Activated naive CD8-positive, alpha-beta T cell treated with anti-CD3 and anti-CD28 coated beads, Interleukin-2, amount 50 U/mL, for 16 hours (primary cell): ENCODE data around the gene EFHD1.
A peak's percentile ranks its signal among the peaks of the same experiment; 100 is the strongest.
"Not testable (repeated sequence)": the region's sequence is repeated elsewhere in the genome, so short reads cannot be mapped to it uniquely, and the experiment has no call there.

ENCODE experiments used
- DNase-seq: peaks from one replicate; pipeline ENCODE4 v3.0.0-alpha.2; 2020; ENCODE audit warnings: low read depth, low spot score

EFHD1 gene

GRCh38 chr2:232689152-232689910 lies 55.9 kb downstream of the EFHD1 start:
- no peak for DNase-seq

DNA sequence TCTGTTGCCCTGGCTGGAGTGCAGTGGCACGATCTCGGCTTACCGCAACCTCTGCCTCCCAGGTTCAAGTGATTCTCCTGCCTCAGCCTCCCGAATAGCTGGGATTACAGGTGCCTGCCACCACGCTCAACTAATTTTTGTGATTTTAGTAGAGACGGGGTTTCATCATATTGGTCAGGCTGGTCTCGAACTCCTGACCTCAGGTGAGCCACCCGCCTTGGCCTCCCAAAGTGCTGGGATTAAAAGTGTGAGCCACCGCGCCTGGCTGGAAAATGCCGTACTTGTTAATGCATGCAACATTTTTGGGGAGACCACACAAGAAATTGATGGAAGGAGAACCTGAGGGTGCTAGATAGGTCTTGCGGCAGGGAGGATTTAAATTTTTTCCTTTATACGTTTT lies 57.7 kb downstream of the EFHD1 start:
- not testable (repeated sequence) for DNase-seq

DNA sequence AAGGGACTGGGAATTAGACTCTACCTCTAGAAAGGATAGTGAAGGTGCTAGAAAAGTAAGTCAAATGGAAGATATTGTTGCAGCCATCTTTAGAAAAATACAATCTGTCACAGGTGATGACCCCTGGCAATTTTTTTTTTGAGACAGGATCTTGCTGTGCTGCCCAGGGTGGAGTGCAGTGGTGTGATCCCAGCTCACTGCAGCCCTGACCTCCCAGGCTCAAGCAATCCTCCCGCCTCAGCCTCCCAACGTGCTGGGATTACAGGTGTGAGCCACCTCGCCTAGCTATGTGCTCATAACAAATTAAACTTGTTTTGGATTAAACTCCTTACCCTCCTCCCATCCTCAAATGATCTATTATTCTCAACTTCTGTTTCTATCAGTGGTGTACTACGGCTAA lies 59.9 kb downstream of the EFHD1 start:
- DNase-seq: no peak

GRCh38 chr2:232696609-232697058 lies 63.2 kb downstream of the EFHD1 start:
- no peak for DNase-seq

DNA sequence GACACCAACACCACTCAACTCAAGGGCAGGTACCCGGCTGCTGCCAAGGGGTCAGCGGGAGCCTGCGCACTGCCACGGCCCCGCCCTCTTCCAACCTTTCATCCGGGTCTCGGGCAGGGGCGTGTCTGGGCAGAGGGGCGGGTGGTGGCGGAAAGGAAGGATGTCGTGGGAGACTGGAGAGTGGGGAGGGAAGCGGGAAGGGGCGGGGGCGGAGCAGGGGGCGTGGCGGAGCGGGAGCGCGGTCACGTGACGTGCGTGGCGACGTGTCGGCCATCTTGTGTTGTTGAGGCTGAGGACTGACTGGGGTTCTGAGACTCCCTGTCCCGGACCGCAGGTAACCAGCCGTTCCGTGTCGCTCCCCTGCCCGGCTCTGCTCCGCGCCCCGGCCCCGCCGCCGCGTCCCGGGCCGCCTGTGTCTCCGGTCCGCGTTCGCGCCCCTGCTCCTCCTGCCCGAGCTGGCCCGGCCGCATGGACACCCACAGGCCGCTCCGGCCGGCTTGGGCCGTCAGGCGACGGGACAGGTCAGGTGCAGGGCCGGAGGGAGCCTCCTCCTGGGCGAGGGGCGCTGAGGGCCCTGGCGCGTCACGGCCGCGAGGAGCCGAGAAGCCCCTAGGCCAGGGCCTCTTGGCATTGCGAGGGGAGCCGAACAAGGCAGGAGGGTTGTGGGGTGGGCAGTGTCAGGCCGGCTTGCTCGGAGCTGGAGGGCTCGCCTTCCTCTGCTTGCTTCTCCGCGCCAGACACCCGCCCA lies 63.8 kb downstream of the EFHD1 start, which contains the start of gene GIGYF2:
TSS of gene GIGYF2 (plus strand) at position 273 of the 748 bp plus-strand sequence. CDS start 37,867 bp downstream, outside the sequence.
- peak; percentile 91 for DNase-seq

DNA sequence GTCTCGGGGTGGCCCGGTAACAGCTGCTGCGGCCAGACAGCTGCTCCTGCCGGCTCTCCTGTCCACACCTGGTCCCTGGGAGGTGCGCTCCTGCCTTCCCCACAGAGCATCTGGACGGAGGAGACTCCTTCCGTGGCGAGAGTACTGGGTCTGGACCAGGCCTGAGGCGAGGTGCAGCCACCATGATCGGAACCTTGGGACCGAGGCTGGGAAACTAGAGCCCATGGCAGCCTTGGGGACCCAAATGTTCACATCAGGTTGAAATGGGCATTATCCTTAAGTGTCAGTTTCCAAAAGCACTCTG lies 64.4 kb downstream of the EFHD1 start:
- DNase-seq: no peak

DNA sequence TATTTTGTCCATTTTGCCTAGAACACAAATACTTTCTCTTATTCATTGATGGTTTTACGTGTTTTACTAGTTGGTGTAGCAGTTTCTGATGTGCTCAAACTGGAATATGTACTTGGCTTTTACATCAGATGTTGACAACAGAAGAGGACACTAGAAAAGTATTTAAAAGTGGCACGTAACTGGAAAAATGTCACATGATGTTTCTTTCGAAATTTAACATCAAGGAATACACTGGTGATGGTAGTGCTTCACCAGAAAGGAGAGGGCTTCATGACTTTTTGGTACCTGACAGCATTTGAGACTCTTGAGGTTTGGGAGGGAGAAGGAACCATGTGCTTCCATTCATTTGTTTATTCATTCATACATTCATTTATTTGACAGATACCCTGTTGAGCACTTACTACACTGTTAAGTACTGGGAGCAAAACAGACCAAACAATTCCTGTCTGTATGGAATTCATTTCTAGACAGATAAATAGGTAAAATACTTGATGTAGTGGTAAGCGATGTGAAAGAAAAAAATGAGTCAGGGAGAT lies 65.2 kb downstream of the EFHD1 start:
- DNase-seq: no peak

DNA sequence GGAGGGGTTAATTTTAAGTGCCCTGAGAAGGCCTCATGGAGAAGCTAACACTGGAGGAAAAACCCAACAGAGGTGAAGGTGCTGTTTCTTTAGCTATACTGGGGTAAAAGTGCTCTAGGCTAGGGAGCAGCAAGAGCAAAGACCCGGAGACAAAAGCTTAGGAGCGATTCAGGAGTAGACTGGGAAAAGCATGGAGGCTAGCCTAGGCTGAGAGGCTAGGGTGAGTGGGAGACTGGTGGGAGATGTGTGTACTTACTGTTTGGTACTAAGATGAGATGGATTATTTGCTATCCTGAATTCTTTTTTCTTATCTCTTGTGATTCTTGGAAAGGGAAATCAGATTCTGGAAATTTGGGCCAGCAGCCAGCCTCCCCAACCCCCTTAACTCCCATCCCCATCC lies 65.7 kb downstream of the EFHD1 start:
- DNase-seq: no peak

DNA sequence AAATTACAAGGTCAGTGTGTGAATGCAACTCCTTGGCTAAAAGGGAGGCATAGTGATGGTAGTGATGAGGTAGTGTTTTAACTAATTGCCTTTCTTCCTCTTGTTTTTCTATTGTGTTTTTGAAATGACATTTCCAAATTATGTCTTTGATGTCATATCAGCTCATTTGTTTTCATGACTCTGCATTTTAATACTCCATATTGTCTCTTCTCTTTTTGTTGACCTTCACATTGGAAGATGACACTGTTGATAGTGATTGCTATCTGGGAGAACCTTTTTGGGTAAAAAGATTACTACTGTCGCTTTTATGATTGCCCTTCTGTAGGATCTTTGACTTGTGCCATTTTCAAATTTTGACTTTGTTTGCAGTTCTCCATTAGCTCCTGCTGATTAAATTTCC lies 66.8 kb downstream of the EFHD1 start:
- DNase-seq: no peak

- no peak for DNase-seq
Observed at GRCh38 chr2:232707076-232707475, 73.7 kb downstream of the EFHD1 start.

DNA sequence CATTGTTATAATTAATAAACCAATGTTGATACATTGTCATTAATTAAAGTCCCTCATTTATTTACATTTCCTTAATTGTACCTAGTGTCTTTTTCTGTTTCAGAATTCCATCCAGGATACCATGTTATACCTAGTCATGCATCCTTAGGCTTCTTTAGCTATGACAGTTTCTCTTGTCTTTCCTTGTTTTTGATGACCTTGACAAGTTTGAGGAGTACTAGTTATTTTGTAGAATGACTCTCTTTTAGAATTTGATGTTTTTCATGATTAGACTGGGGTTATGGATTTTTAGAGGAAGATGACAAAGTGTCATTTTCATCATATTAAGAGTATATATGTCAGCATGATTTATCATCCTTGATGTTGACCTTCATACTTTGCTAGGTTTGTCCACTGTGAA lies 80.1 kb downstream of the EFHD1 start:
- no peak for DNase-seq

DNA sequence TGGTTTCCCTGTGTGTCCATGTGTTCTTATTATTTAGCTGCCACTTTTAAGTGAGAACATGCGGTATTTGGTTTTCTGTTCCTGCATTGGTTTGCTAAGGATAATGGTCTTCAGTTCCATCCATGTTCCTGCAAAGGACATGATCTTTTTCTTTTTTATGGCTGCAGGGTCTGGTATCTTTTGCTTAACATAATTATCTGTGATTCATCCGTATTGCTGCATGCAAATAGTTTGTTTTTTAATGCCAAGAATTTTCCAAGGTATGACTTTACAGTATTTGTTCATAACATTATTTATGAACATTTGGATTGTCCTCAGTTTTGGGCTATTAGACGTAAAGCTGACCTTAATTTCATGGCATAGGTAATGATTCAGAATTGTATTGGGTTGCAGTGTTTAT lies 81.6 kb downstream of the EFHD1 start:
- DNase-seq: no peak

DNA sequence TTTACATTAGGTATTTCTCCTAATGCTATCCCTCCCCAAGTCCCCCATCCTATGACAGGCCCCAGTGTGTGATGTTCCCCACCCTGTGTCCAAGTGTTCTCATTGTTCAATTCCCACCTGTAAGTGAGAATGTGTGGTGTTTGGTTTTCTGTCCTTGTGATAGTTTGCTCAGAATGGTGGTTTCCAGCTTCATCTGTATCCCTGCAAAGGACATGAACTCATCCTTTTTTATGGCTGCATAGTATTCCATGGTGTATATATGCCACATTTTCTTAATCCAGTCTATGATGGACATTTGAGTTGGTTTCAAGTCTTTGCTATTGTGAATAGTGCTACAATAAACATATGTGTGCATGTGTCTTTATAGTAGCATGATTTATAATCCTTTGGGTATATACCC lies 86.7 kb downstream of the EFHD1 start:
- not testable (repeated sequence) for DNase-seq

DNA sequence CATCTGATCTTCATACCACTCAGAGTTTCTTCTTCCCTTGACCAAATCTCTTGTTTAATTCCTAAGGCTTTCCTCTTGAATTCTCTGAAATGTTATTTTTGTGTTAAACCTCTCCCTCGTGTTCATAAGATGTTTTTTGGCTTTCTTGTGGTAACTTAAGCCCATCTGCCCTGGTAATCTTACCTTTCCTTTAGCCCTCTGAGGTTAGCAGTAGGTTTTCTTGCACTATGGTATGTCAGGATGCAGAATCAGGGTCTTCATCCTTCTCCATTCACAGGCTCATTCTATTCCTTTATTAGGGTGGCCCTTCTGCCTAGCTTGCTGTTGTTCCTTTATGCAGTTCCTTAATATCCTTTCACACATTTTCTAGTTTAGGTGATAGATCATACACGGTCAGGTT lies 87.9 kb downstream of the EFHD1 start:
- DNase-seq: no peak

GRCh38 chr2:232721882-232722281 lies 88.5 kb downstream of the EFHD1 start:
- DNase-seq: no peak

DNA sequence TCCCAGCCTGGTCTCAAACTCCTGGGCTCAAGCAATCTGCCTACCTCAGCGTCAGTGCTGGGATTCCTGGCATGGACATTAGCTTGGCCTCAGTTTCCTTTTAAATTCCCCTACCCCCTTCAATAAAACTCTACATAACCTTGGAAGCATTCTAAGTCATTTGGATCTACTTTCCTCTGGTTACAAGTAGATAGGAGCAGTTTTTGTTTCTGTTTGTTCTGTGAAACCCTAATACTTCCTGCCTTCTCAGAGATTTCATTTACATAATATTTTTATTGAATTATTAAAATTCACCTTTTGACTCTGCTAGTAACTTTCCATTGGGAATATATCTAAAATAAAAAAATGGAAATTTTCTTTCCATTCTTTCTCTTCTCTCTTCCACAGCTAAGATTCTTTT lies 89.6 kb downstream of the EFHD1 start:
- no peak for DNase-seq

GRCh38 chr2:232728785-232729184 lies 95.4 kb downstream of the EFHD1 start:
- no peak for DNase-seq

DNA sequence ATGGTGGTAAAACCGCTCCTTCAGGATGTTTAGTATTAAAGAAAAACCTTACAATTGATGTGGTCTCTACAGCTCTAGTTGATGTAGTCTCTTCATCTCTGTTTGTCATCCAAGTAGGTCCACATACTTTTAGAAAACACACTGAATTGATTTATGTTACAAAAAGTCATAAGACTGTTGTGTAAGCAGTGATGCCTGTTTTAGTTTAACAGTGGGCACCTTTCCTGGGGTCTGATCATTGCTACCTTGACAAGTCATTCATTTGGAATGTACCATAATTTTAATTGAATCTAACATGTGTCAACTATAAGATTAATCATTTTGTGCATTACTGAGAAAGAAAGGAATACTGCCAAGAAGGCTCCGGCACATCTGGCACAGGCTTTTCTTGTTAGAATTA lies 98.1 kb downstream of the EFHD1 start:
- DNase-seq: no peak
